IPS DF 4.7 (cell line): ENCODE results near the gene TFF1.

Experiments
- DNase-seq: peaks from one replicate; pipeline ENCODE4 v3.0.0-alpha.2; 2013; ENCODE audit warnings: low spot score; ENCODE audit errors: extremely low read depth

Gene TFF1

DNA sequence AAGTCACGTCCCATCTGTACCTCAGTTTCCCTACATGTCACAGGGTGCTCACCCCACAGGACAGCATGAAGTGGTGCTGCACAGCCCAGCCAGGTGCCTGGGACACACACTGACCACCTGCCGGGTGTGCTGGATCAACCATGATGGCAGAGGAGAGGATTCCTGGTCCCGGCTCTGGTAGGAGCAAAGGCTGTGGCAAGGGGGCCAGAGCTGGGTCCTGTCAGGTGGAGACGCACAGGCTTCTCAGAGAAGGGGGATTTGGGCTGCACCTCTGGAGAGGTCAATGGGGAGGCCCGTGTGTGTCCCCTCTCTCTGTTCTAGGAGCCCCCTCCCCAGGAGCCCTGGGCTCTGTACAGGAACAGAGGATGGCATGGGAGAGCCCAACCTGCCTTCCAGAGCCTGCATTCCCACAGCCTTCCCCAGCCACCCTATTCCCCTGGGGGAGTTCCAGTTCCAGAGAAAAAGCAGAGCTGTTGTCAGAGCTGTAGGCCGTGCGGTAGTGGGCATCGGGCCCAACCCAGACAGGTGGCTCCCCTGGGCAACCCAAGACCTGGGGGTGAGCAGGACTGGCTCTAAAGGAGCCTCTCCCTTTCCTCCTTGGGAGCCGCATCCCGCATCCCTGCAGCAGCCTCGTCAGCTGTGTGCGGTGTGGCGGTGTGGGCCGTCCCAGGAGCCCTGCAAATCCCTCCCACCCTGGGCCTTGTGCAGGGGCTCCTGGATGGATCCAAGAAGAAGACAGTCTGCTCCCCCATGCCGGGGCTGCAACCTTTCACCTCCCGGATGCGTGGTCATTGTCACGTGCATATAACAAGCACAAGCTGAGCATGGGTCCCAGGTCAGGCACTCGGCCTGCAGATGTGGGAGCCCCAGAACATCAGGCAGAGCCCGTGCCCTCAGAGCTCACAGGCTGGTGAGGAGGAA, 48.2 kb downstream of the TFF1 start:
- no peak for DNase-seq

DNA sequence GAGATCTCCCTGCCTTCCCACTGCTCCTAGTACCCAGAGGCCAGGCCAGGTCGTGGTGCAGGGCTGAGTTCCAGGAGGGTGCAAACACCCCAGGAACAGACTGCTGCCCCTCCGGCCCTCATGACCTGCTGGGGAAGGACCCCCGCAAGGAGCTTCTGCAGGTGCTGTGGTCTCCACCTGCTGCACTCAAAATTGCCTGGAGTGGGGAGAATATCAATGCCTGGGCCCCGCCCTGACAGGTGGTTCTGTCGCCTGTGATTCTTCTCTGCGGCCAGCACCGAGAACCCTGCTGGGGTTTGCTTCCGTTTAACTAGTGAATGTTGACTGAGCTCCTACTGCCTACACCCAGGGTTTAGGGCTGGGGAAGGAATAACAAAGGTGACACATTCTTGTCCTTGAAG, 49.0 kb downstream of the TFF1 start:
- no peak for DNase-seq

DNA sequence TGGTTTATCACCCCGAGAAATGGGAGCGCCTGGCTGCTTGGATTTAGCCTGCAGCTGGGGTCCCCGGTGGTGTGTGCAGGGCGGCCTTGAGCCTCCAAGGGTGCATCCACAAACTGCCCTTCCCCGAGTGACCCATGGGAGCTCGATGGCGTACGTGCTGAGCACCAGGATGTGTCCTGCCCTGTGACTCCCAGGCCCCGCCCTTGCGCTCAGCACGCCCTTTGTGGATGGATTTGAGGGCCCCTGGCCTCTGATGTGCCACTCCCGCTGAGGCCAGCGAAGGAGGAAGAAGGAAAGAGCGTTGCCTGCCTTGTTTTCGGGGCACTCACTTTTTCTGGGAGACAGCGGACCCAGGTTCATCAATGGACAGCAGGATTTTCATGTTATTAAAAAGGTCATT, 49.4 kb downstream of the TFF1 start:
- no peak for DNase-seq

DNA sequence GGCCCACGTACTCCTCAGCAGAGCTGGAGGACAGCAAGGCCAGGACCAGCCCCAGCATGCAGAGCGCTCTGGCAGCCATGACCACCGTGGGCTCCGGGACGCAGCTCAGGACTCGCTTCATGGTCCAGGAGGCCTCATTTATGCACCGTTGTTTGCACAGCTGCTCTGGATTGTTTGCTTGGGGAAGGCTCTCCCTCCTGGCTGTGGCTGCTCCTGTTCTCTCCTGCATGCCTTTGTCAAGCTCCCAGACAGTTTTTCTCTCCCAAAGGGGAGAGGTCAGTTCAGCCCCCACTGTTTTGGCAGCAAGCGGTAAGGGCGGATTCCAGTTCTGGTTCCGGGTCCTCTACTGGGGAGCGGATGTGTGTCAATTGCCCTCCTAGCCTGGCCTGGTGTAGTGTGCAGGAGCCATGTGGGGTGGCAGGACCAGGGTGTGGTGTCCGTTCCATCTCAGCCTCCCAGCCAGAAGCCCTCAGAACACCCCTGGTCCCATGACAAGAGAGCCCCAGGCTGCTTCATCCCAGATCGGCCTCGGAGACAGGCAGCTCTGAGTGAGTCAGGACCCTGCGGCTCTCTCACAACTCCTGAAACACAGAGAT, 50.9 kb downstream of the TFF1 start, which contains the start of gene TFF3:
Gene TFF3 (minus strand): TSS at position 114 of the 596 bp plus-strand sequence. CDS start 35 bp downstream, at position 79.
- no peak for DNase-seq

DNA sequence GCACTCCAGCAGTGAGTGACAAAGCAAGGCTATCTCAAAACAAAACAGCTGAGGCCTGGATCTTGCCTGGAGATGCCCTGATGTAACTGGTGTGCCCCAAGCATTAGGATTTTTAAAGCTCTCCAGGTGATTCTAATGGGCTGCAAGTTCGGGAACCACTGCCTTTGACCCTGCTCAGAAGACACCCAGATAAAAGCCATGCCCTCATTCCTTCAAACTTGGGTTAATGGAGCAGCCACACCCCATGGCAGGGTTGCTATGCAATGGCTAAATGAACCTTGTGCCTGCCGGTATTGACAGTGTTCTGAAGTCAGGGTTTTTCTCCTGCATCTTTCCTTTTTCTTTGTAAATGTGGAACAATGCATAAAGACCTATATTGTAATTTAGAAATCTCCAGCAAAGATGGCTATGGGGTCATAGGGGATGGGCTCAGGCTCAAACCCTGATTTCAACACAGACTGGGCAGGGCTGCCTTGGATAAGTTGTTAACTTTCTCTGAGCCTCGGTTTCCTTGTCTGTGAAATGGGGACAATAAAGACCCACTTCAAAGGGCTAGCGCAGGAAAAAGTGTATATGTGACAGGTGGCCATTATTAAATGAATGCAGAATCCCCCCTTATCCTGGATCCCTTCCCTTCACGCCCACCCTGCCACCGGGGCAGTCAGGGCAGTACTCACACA, 51.6 kb downstream of the TFF1 start:
- DNase-seq: no peak

DNA sequence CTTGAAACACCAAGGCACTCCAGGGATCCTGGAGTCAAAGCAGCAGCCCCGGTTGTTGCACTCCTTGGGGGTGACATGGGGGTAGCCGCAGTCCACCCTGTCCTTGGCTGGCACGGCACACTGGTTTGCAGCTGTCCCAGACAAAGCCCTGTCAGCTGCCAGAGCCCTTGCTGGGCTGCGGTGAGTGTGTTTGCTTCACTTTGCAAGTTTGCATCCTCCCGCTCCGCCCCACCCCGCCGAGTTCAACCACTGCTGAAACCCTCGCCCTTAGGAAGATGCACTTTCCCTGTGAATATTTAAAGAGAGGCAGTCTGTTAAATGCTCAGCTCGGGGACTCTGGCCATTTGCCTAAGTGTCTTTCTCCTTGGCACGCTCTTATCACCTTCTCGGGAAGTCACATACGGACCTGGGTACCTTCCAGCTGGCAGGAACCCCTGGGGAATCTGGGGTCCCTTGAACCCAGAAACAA, 52.8 kb downstream of the TFF1 start:
- no peak for DNase-seq

DNA sequence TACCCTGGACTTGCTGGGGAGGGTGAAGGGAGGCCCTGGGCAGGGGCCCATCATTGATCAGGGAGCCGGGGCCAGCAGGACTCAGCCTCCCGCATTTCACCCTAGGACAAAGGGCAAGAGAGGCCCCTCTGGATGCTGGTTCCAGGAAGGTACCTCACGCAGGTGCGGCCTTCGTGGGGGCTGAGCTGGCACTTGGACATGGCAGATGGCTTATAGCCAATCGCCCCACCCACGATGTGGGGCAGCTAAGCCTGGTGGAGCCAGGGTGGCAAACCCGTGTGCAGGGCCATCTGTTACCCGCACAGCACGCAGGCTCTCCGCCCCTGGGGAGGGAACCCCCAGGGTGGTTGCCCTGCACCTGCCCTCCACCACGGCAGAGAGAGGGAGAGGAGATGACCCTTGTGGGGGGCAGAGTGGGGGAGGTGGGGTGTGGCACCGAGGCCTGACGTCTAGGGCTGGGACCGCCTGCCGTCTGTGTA, 53.7 kb downstream of the TFF1 start:
- DNase-seq: no peak
